ENCODE results near the gene RIC3. TPM values are rescaled to one million over a fixed set of nuclear protein-coding genes. Genes with fewer than 3 reads are reported as not detected.

RIC3 gene
- total RNA-seq, 2 experiments from 2014 or later: 6.3 to 6.8 TPM

DNA sequence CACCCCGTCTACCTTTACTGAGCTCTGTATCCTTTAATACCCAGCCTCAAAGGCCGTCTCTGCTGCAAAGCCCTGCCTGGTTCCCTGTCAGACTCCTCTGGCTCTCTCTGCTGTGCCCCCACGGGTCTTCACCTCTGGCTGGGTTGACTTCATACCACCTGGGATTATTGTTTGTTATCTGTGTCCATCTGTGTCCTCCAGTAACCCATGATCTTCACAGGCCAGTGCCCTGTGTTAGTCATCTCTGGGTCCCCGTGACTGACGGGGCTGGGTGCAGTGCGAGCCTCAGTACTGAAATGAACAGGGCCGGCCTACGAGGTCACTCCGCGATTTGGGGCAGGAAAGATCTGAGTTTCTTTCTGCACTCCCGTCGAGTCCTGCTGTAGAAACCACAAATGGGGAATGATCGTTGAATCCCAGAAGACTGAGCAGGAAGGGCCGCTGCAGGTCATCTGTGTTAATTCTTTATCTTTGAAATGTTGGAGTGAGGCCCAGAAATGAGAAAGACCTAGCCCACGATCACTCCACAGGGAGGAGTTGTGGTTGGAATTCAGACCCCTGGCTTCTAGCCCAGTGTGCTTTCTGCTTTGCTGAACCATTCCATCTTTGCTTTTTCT is 100.1 kb downstream of the RIC3 start:
- CTCF ChIA-PET: no interaction called here
- no peaks in the 10 kb centered on the region for H3K4me1 Mint-ChIP-seq (ENCODE audit: low read depth)
- peaks cover 21% of the 10 kb centered on the region for H3K27me3 Mint-ChIP-seq (ENCODE audit: low read depth)
- H3K4me3 Mint-ChIP-seq: no peak overlapping the region
- intact Hi-C loops (cut with micrococcal nuclease): no loop called here
- DNase-seq: no peak
- H3K36me3 Mint-ChIP-seq (ENCODE audit: low read depth): no peaks in the 10 kb centered on the region
- no peak overlapping the region for H3K27ac Mint-ChIP-seq
- H3K9me3 Mint-ChIP-seq: no peaks in the 10 kb centered on the region

GRCh38 chr11:8067929-8068575 is 100.8 kb downstream of the RIC3 start:
- CTCF ChIA-PET: no interaction called here
- no peak overlapping the region for H3K4me3 Mint-ChIP-seq
- no peak for DNase-seq
- intact Hi-C loops (cut with micrococcal nuclease): no loop called here
- no peak overlapping the region for H3K27ac Mint-ChIP-seq
- H3K9me3 Mint-ChIP-seq: no peaks in the 10 kb centered on the region
- no peaks in the 10 kb centered on the region for H3K4me1 Mint-ChIP-seq (ENCODE audit: low read depth)
- peaks cover 21% of the 10 kb centered on the region for H3K27me3 Mint-ChIP-seq (ENCODE audit: low read depth)
- H3K36me3 Mint-ChIP-seq (ENCODE audit: low read depth): no peaks in the 10 kb centered on the region

GRCh38 chr11:8067567-8067928 is 101.3 kb downstream of the RIC3 start:
- CTCF ChIA-PET: no interaction called here
- H3K27me3 Mint-ChIP-seq (ENCODE audit: low read depth): peaks cover 21% of the 10 kb centered on the region
- no peak for DNase-seq
- no peaks in the 10 kb centered on the region for H3K4me1 Mint-ChIP-seq (ENCODE audit: low read depth)
- no peak overlapping the region for H3K4me3 Mint-ChIP-seq
- no peak overlapping the region for H3K27ac Mint-ChIP-seq
- H3K9me3 Mint-ChIP-seq: no peaks in the 10 kb centered on the region
- intact Hi-C loops (cut with micrococcal nuclease): no loop called here
- H3K36me3 Mint-ChIP-seq (ENCODE audit: low read depth): no peaks in the 10 kb centered on the region

GRCh38 chr11:8066911-8067455 is 101.8 kb downstream of the RIC3 start:
- H3K4me3 Mint-ChIP-seq: no peak overlapping the region
- CTCF ChIA-PET: interaction anchor here (1.0 kb wide), 1 partner anchor 30 kb away, joined by 3 read pairs; no protein-coding TSS in a partner anchor
- no peaks in the 10 kb centered on the region for H3K36me3 Mint-ChIP-seq (ENCODE audit: low read depth)
- no peak overlapping the region for H3K27ac Mint-ChIP-seq
- H3K4me1 Mint-ChIP-seq (ENCODE audit: low read depth): no peaks in the 10 kb centered on the region
- DNase-seq: no peak
- peaks cover 19% of the 10 kb centered on the region for H3K27me3 Mint-ChIP-seq (ENCODE audit: low read depth)
- intact Hi-C loops (cut with micrococcal nuclease): no loop called here
- no peaks in the 10 kb centered on the region for H3K9me3 Mint-ChIP-seq

- peaks cover 16% of the 10 kb centered on the region for H3K27me3 Mint-ChIP-seq (ENCODE audit: low read depth)
These were observed 102.6 kb downstream of the RIC3 start for GRCh38 chr11:8066036-8066910.

DNA sequence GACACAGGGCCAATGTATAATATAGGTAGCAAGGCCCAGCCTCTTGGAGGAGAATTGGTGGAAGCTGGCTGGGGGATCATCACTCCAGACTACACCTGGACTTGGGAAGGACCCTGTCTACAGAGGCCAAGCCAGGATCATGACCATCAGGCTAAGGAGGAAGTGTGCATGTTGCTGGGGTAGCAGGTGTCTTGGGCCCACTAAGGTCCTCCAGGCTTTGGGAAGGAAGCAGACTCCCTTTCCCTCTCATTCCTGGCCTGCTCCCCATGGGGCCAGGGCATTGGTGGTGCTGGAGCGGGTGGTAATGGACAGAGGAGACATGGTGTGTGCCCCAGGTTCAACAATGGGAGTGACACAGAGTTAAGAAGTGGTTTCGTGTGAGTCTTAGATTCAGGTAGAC is 103.8 kb downstream of the RIC3 start:
- CTCF ChIA-PET: no interaction called here
- Mint-ChIP-seq H3K27ac (no peak overlapping the region), H3K9me3 (no peaks in the 10 kb centered on the region), H3K27me3 (ENCODE audit: low read depth) (peaks cover 13% of the 10 kb centered on the region), H3K36me3 (ENCODE audit: low read depth) (no peaks in the 10 kb centered on the region), H3K4me3 (no peak overlapping the region), H3K4me1 (ENCODE audit: low read depth) (no peaks in the 10 kb centered on the region)
- no peak for DNase-seq
- intact Hi-C loops (cut with micrococcal nuclease): no loop called here

More at GRCh38 chr11:8066036-8066910, 102.6 kb downstream of the RIC3 start:
- Mint-ChIP-seq H3K4me1 (ENCODE audit: low read depth) (no peaks in the 10 kb centered on the region), H3K27ac (no peak overlapping the region), H3K9me3 (no peaks in the 10 kb centered on the region), H3K4me3 (no peak overlapping the region), H3K36me3 (ENCODE audit: low read depth) (no peaks in the 10 kb centered on the region)
- intact Hi-C loops (cut with micrococcal nuclease): no loop called here
- CTCF ChIA-PET: interaction anchor here (0.6 to 1.2 kb wide), 3 partner anchors 30 to 62 kb away, joined by 3 read pairs; no protein-coding TSS in a partner anchor
- no peak for DNase-seq

GRCh38 chr11:8063324-8063723 is 105.5 kb downstream of the RIC3 start:
- Mint-ChIP-seq H3K9me3 (no peaks in the 10 kb centered on the region), H3K4me1 (ENCODE audit: low read depth) (no peaks in the 10 kb centered on the region), H3K27me3 (ENCODE audit: low read depth) (peaks cover 5% of the 10 kb centered on the region), H3K4me3 (no peak overlapping the region), H3K36me3 (ENCODE audit: low read depth) (no peaks in the 10 kb centered on the region), H3K27ac (no peak overlapping the region)
- CTCF ChIA-PET: interaction anchor here (0.9 to 1.1 kb wide), 2 partner anchors 30 to 36 kb away, joined by 3 to 5 read pairs; no protein-coding TSS in a partner anchor
- DNase-seq: no peak
- intact Hi-C loops (cut with micrococcal nuclease): no loop called here

GRCh38 chr11:8062781-8063257 is 106.0 kb downstream of the RIC3 start:
- no peak overlapping the region for H3K4me3 Mint-ChIP-seq
- CTCF ChIA-PET: no interaction called here
- no peak for DNase-seq
- intact Hi-C loops (cut with micrococcal nuclease): no loop called here
- H3K4me1 Mint-ChIP-seq (ENCODE audit: low read depth): no peaks in the 10 kb centered on the region
- H3K27me3 Mint-ChIP-seq (ENCODE audit: low read depth): peaks cover 2% of the 10 kb centered on the region
- H3K27ac Mint-ChIP-seq: no peak overlapping the region
- no peaks in the 10 kb centered on the region for H3K9me3 Mint-ChIP-seq
- no peaks in the 10 kb centered on the region for H3K36me3 Mint-ChIP-seq (ENCODE audit: low read depth)

GRCh38 chr11:8061555-8062428 is 107.0 kb downstream of the RIC3 start:
- DNase-seq: no peak
- Mint-ChIP-seq H3K27ac (no peak overlapping the region), H3K27me3 (ENCODE audit: low read depth) (no peaks in the 10 kb centered on the region), H3K4me3 (no peak overlapping the region), H3K9me3 (no peaks in the 10 kb centered on the region), H3K36me3 (ENCODE audit: low read depth) (no peaks in the 10 kb centered on the region), H3K4me1 (ENCODE audit: low read depth) (no peaks in the 10 kb centered on the region)
- intact Hi-C loops (cut with micrococcal nuclease): no loop called here
- CTCF ChIA-PET: no interaction called here

- CTCF ChIA-PET: interaction anchor here (0.9 to 1.0 kb wide), 2 partner anchors 30 to 617 kb away, joined by 3 read pairs; no protein-coding TSS in a partner anchor
- Mint-ChIP-seq H3K4me3 (no peak overlapping the region), H3K36me3 (ENCODE audit: low read depth) (no peaks in the 10 kb centered on the region), H3K4me1 (ENCODE audit: low read depth) (no peaks in the 10 kb centered on the region), H3K27ac (no peak overlapping the region), H3K27me3 (ENCODE audit: low read depth) (no peaks in the 10 kb centered on the region), H3K9me3 (no peaks in the 10 kb centered on the region)
- DNase-seq: no peak
- intact Hi-C loops (cut with micrococcal nuclease): no loop called here
These were observed 107.8 kb downstream of the RIC3 start for GRCh38 chr11:8060801-8061554.

DNA sequence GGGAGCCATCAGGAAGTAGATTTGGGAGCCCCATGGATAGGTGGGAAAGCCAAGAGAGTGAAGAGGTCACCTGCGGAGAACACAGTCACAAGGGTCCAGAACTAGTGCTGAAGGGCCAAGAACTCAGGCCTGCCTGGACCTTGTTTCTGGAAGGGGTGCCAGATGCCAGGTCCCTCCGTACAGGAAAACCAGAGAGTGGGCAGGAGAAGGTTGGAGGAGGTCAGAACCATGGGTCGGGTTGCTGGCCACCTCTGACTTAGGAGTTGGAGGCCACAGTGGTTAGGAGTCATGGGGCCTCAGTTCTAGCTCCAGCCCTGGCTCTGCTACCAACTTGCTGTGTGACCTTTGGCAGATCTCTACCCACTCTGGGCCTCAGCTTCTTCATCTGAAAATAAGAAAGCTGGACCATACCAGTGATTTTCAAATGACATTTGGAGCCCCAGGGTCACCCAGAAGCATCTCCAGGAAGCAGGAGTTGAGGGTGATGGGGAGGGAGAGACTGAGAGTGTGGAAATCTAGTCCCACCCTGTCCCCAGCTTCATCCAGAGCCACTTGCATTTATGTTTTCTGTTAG is 108.6 kb downstream of the RIC3 start:
- no peak for DNase-seq
- Mint-ChIP-seq H3K27me3 (ENCODE audit: low read depth) (no peaks in the 10 kb centered on the region), H3K27ac (no peak overlapping the region), H3K9me3 (no peaks in the 10 kb centered on the region), H3K4me1 (ENCODE audit: low read depth) (no peaks in the 10 kb centered on the region), H3K4me3 (no peak overlapping the region), H3K36me3 (ENCODE audit: low read depth) (no peaks in the 10 kb centered on the region)
- intact Hi-C loops (cut with micrococcal nuclease): no loop called here
- CTCF ChIA-PET: interaction anchor here (0.9 to 1.0 kb wide), 2 partner anchors 31 to 616 kb away, joined by 3 read pairs; no protein-coding TSS in a partner anchor
